HCT116 (cell line): ENCODE results near the gene BARX1. TPM values are rescaled to one million over a fixed set of nuclear protein-coding genes. Genes with fewer than 3 reads are reported as not detected.

Experiments used
- ATAC-seq: fragments of 200-7000 bp; cut with Tn5 transposase; 2 replicates; pipeline ENCODE4 v1.9.1; 2020; ENCODE audit warnings: mild to moderate bottlenecking, moderate library complexity
- BruUV-seq: library from RNA; stranded (reverse); fragments of 400-500 nt; replicated peaks from 2 replicates; lab custom pipeline; 2021; lab: Mats Ljungman, UMichigan
- CTCF ChIA-PET: fragments of 300-600 bp; sonication (Branson Sonifier 250); formaldehyde crosslinking; loops from one replicate; lab custom pipeline; 2021; ENCODE audit warnings: antibody characterized with exemption; lab: Charles Lee
- POLR2A ChIA-PET: fragments of 300-600, 350-600 bp; sonication (Branson Sonifier 250); formaldehyde crosslinking; loops from one replicate; lab custom pipeline; 2021; ENCODE audit warnings: antibody characterized with exemption; lab: Charles Lee
- RAD21 ChIA-PET, 2 experiments: fragments of 300-600 bp; sonication (Branson Sonifier 250); formaldehyde crosslinking; loops; one replicate each; lab custom pipeline; 2023; ENCODE audit warnings: low total read pairs in 2 of 2; ENCODE audit not compliant: uncharacterized antibody in 2 of 2, unreplicated experiment in 2 of 2, low non-redundant PET in 1 of 2; lab: Charles Lee
- DNase-seq: peaks from one replicate; pipeline ENCODE4 v3.0.0-alpha.2; 2010; ENCODE audit warnings: low read depth, low spot score
- H2AFZ ChIP-seq: fragments of 200-600 bp; shearing (Covaris generic), sonication (generic); 2 replicates; pipeline ENCODE4 v1.6.1; 2017; ENCODE audit warnings: low read depth, mixed run types, mixed read lengths, antibody characterized with exemption, low read length; ENCODE audit not compliant: poor library complexity, severe bottlenecking
- H3K27ac ChIP-seq: 2 replicates; pipeline ENCODE4 v1.5.1; 2012; ENCODE audit warnings: low read depth, low read length
- H3K27me3 ChIP-seq: fragments of 200-600 bp; sonication (generic); 2 replicates; pipeline ENCODE4 v1.6.1; 2016; ENCODE audit warnings: mixed run types, low read length, mixed read lengths; ENCODE audit not compliant: insufficient read depth
- H3K36me3 ChIP-seq, 2 experiments: fragments of 200-500 bp in 1 of 2; fragments of 200-600 bp in 1 of 2; sonication (Bioruptor generic) in 1 of 2; sonication (generic) in 1 of 2; 2 replicates each; pipeline versions ENCODE4 v1.5.1 to v1.6.1; 2014 to 2016; ENCODE audit warnings: low read length in 2 of 2, inconsistent platforms in 1 of 2, mixed read lengths in 1 of 2, mixed run types in 1 of 2; ENCODE audit not compliant: insufficient read depth in 2 of 2, control insufficient read depth in 1 of 2
- H3K4me1 ChIP-seq, 2 experiments: fragments of 200-600 bp in 1 of 2; sonication (generic) in 1 of 2; 2 replicates each; pipeline versions ENCODE4 v1.5.1 to v1.6.1; 2012 to 2017; ENCODE audit warnings: low read length in 2 of 2, inconsistent platforms in 1 of 2, mild to moderate bottlenecking in 1 of 2, mixed read lengths in 1 of 2, mixed run types in 1 of 2, moderate library complexity in 1 of 2; ENCODE audit not compliant: insufficient read depth in 2 of 2, control insufficient read depth in 1 of 2
- H3K4me2 ChIP-seq: fragments of 200-600 bp; sonication (generic); 2 replicates; pipeline ENCODE4 v1.6.1; 2017; ENCODE audit warnings: mixed run types, low read length, mixed read lengths
- H3K4me3 ChIP-seq, 2 experiments: fragments of 200-600 bp in 1 of 2; sonication (generic) in 1 of 2; replicated peaks in 1 of 2; 2 replicates each; pipeline ENCODE4 v1.5.1; 2011 to 2016; ENCODE audit warnings: low read length in 2 of 2, control low read depth in 1 of 2, low read depth in 1 of 2, mild to moderate bottlenecking in 1 of 2, mixed read lengths in 1 of 2, mixed run types in 1 of 2
- H3K79me2 ChIP-seq: fragments of 200-600 bp; sonication (generic); 2 replicates; pipeline ENCODE4 v1.6.1; 2017; ENCODE audit warnings: mild to moderate bottlenecking, mixed run types, low read length, moderate library complexity, mixed read lengths; ENCODE audit not compliant: insufficient read depth
- H3K9ac ChIP-seq: fragments of 200-600 bp; sonication (generic); 2 replicates; pipeline ENCODE4 v1.6.1; 2016; ENCODE audit warnings: low read length, mixed read lengths
- H3K9me2 ChIP-seq: fragments of 200-600 bp; sonication (generic), shearing (Covaris generic); 2 replicates; pipeline ENCODE4 v1.6.1; 2017; ENCODE audit warnings: mixed run types, mild to moderate bottlenecking, moderate library complexity; ENCODE audit not compliant: insufficient read depth
- H3K9me3 ChIP-seq, 2 experiments: fragments of 200-500 bp in 1 of 2; fragments of 200-600 bp in 1 of 2; sonication (Bioruptor generic) in 1 of 2; sonication (generic) in 1 of 2; 2 replicates each; pipeline ENCODE4 v1.6.1; 2014 to 2017; ENCODE audit warnings: low read length in 2 of 2, mixed read lengths in 2 of 2, inconsistent platforms in 1 of 2, low read depth in 1 of 2, mild to moderate bottlenecking in 1 of 2, mixed run types in 1 of 2, moderate library complexity in 1 of 2; ENCODE audit not compliant: control insufficient read depth in 1 of 2, insufficient read depth in 1 of 2
- H4K20me1 ChIP-seq: fragments of 200-600 bp; sonication (generic), shearing (Covaris generic); 2 replicates; pipeline ENCODE4 v1.6.1; 2017; ENCODE audit warnings: mixed run types, mild to moderate bottlenecking, moderate library complexity; ENCODE audit not compliant: insufficient read depth
- EGR1 ChIP-seq: IDR thresholded peaks from 2 replicates; pipeline ENCODE4 v1.6.1; 2012; ENCODE audit warnings: low read depth
- ELF1 ChIP-seq: IDR thresholded peaks from 2 replicates; pipeline ENCODE4 v1.6.1; 2012; ENCODE audit warnings: low read depth, borderline replicate concordance
- EZH2 ChIP-seq: fragments of 200-600 bp; sonication (generic); IDR thresholded peaks from 2 replicates; pipeline ENCODE4 v1.6.1; 2017; ENCODE audit warnings: antibody characterized with exemption, mixed run types
- EZH2phosphoT487 ChIP-seq: fragments of 200-600 bp; IDR thresholded peaks from 2 replicates; pipeline ENCODE4 v1.6.1; 2018; ENCODE audit warnings: antibody characterized with exemption, borderline replicate concordance
- FOSL1 ChIP-seq: IDR thresholded peaks from 2 replicates; pipeline ENCODE4 v1.6.1; 2012; ENCODE audit warnings: low read depth
- POLR2A ChIP-seq: IDR thresholded peaks from 2 replicates; pipeline ENCODE4 v1.7.0; 2011; ENCODE audit warnings: borderline replicate concordance; ENCODE audit not compliant: insufficient read depth, insufficient read length; ENCODE audit errors: extremely low read depth
- RAD21 ChIP-seq: IDR thresholded peaks from 2 replicates; pipeline ENCODE4 v1.6.1; 2012; ENCODE audit warnings: low read depth, mild to moderate bottlenecking
- SP1 ChIP-seq: IDR thresholded peaks from 2 replicates; pipeline ENCODE4 v1.6.1; 2012; ENCODE audit warnings: low read depth
- SRF ChIP-seq: IDR thresholded peaks from 2 replicates; pipeline ENCODE4 v1.6.1; 2012; ENCODE audit warnings: low read depth
- ZFX ChIP-seq: fragments of 450-650 bp; IDR thresholded peaks from 2 replicates; pipeline ENCODE4 v1.6.1; 2017
- ZNF274 ChIP-seq: fragments of 200-500 bp; sonication (Bioruptor generic); IDR thresholded peaks from 2 replicates; pipeline ENCODE4 v1.6.1; 2014; ENCODE audit warnings: mild to moderate bottlenecking, low read depth, low read length, inconsistent platforms
- intact Hi-C: fragments of 100-400 bp; cut with micrococcal nuclease; formaldehyde crosslinking; loops from 2 replicates; pipeline ENCODE4 v1.10.0; 2022
- total RNA-seq: library from RNA; stranded (reverse); gene quantifications from one replicate; pipeline ENCODE4 v1.2.1, GENCODE V29; 2021; ENCODE audit not compliant: unreplicated experiment
- TF ChIP-seq, protein P1 (sequence below), 3 experiments: fragments of 200-600 bp in 1 of 3; sonication (generic) in 1 of 3; IDR thresholded peaks in 2 of 3; conservative IDR thresholded peaks in 1 of 3; 2 replicates each; pipeline ENCODE4 v1.5.1; 2012 to 2017; ENCODE audit warnings: low read depth in 2 of 3, low read length in 2 of 3, antibody characterized with exemption in 1 of 3, borderline replicate concordance in 1 of 3, control low read depth in 1 of 3, mild to moderate bottlenecking in 1 of 3, mixed read lengths in 1 of 3, mixed run types in 1 of 3, moderate library complexity in 1 of 3; ENCODE audit not compliant: insufficient read depth in 1 of 3
- TF ChIP-seq, protein P2 (sequence below): IDR thresholded peaks from 2 replicates; pipeline ENCODE4 v1.6.1; 2011; ENCODE audit warnings: mild to moderate bottlenecking, low read length, moderate library complexity; ENCODE audit not compliant: insufficient replicate concordance; ENCODE audit errors: extremely low read depth
- TF ChIP-seq, protein P3 (sequence below): IDR thresholded peaks from 2 replicates; pipeline ENCODE4 v1.6.1; 2012

The BARX1 gene
- total RNA-seq, 1 experiment from 2014 or later = not detected

GRCh38 chr9:93917121-93917853, 37.9 kb downstream of the BARX1 start (continued):
- TF ChIP-seq, protein P1, sequence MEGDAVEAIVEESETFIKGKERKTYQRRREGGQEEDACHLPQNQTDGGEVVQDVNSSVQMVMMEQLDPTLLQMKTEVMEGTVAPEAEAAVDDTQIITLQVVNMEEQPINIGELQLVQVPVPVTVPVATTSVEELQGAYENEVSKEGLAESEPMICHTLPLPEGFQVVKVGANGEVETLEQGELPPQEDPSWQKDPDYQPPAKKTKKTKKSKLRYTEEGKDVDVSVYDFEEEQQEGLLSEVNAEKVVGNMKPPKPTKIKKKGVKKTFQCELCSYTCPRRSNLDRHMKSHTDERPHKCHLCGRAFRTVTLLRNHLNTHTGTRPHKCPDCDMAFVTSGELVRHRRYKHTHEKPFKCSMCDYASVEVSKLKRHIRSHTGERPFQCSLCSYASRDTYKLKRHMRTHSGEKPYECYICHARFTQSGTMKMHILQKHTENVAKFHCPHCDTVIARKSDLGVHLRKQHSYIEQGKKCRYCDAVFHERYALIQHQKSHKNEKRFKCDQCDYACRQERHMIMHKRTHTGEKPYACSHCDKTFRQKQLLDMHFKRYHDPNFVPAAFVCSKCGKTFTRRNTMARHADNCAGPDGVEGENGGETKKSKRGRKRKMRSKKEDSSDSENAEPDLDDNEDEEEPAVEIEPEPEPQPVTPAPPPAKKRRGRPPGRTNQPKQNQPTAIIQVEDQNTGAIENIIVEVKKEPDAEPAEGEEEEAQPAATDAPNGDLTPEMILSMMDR (IDR thresholded peaks at IDR 0.05 in 2 of 3, conservative IDR thresholded peaks at IDR 0.05 in 1 of 3; ENCODE audit: borderline replicate concordance in 1 of 3, insufficient read depth in 1 of 3, low read depth in 2 of 3, low read length in 2 of 3) = no peak
- TF ChIP-seq, all 23 proteins: peak for 0

- TF ChIP-seq POLR2A = no peak
- TF ChIP-seq EZH2phosphoT487 = no peak
- TF ChIP-seq SRF = no peak
- no peak for TF ChIP-seq RAD21
- no peak for TF ChIP-seq EGR1
- TF ChIP-seq EZH2 = no peak
- TF ChIP-seq, protein P2, sequence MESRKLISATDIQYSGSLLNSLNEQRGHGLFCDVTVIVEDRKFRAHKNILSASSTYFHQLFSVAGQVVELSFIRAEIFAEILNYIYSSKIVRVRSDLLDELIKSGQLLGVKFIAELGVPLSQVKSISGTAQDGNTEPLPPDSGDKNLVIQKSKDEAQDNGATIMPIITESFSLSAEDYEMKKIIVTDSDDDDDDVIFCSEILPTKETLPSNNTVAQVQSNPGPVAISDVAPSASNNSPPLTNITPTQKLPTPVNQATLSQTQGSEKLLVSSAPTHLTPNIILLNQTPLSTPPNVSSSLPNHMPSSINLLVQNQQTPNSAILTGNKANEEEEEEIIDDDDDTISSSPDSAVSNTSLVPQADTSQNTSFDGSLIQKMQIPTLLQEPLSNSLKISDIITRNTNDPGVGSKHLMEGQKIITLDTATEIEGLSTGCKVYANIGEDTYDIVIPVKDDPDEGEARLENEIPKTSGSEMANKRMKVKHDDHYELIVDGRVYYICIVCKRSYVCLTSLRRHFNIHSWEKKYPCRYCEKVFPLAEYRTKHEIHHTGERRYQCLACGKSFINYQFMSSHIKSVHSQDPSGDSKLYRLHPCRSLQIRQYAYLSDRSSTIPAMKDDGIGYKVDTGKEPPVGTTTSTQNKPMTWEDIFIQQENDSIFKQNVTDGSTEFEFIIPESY = no peak
- TF ChIP-seq ZFX = no peak
- TF ChIP-seq ZNF274 = no peak
- TF ChIP-seq ELF1 = no peak
- TF ChIP-seq, protein P1 (IDR thresholded peaks at IDR 0.05 in 2 of 3, conservative IDR thresholded peaks at IDR 0.05 in 1 of 3; ENCODE audit: borderline replicate concordance in 1 of 3, insufficient read depth in 1 of 3, low read depth in 2 of 3, low read length in 2 of 3) = no peak
- TF ChIP-seq, protein P3, sequence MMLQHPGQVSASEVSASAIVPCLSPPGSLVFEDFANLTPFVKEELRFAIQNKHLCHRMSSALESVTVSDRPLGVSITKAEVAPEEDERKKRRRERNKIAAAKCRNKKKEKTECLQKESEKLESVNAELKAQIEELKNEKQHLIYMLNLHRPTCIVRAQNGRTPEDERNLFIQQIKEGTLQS = no peak
- TF ChIP-seq FOSL1 = no peak
- no peak for TF ChIP-seq SP1
- BruUV-seq = no TSS peak
Measured at GRCh38 chr9:93916358-93916757, 38.8 kb downstream of the BARX1 start.

More at GRCh38 chr9:93916358-93916757, 38.8 kb downstream of the BARX1 start:
- H3K9me2 ChIP-seq = no peaks in the 10 kb centered on the region
- no peak overlapping the region for H2AFZ ChIP-seq
- RAD21 ChIA-PET = no interaction called here
- no peaks in the 10 kb centered on the region for H3K36me3 ChIP-seq
- no peak overlapping the region for H3K4me2 ChIP-seq
- peaks cover 0 to 4% of the 10 kb centered on the region in 2 experiments; a peak in 1 of 4 replicates for H3K4me1 ChIP-seq
- no peak overlapping the region for H3K27ac ChIP-seq
- no peaks in the 10 kb centered on the region for H3K27me3 ChIP-seq
- CTCF ChIA-PET = interaction anchor here (0.7 kb wide), 1 partner anchor 851 kb away, joined by 3 read pairs; no protein-coding TSS in a partner anchor
- H3K79me2 ChIP-seq = no peaks in the 10 kb centered on the region
- no peak overlapping the region for H3K4me3 ChIP-seq
- intact Hi-C loops = no loop called here
- no peaks in the 10 kb centered on the region for H4K20me1 ChIP-seq
- peak; percentile 76 for ATAC-seq
- no peak overlapping the region for H3K9ac ChIP-seq
- H3K9me3 ChIP-seq = no peaks in the 10 kb centered on the region
- POLR2A ChIA-PET = no interaction called here
- DNase-seq = no peak
